NB4 (cell line): ENCODE data around the gene FZR1.

ENCODE experiments used
- DNase-seq: peaks from one replicate; pipeline ENCODE4 v3.0.0; 2010; ENCODE audit warnings: low read depth
- H3K4me3 ChIP-seq: one replicate; pipeline ENCODE4 v1.5.1; 2011; ENCODE audit warnings: mild to moderate bottlenecking, low read depth, low read length, moderate library complexity
- MAX ChIP-seq: IDR thresholded peaks from 2 replicates; pipeline ENCODE4 v1.6.1; 2011; ENCODE audit warnings: low read depth, low read length
- MYC ChIP-seq: IDR thresholded peaks from 2 replicates; pipeline ENCODE4 v1.6.1; 2011; ENCODE audit warnings: low read depth, low read length
- POLR2A ChIP-seq: IDR thresholded peaks from 2 replicates; pipeline ENCODE4 v1.6.1; 2011; ENCODE audit warnings: mild to moderate bottlenecking; ENCODE audit not compliant: insufficient read length; ENCODE audit errors: extremely low read depth
- TF ChIP-seq, protein P1 (sequence below): IDR thresholded peaks from one replicate; pipeline ENCODE4 v1.5.1; 2012; ENCODE audit warnings: low read depth, low read length

The FZR1 gene

GRCh38 chr19:3523361-3524077, 17.4 kb downstream of the FZR1 start:
- no peak for TF ChIP-seq MYC
- TF ChIP-seq, protein P1, sequence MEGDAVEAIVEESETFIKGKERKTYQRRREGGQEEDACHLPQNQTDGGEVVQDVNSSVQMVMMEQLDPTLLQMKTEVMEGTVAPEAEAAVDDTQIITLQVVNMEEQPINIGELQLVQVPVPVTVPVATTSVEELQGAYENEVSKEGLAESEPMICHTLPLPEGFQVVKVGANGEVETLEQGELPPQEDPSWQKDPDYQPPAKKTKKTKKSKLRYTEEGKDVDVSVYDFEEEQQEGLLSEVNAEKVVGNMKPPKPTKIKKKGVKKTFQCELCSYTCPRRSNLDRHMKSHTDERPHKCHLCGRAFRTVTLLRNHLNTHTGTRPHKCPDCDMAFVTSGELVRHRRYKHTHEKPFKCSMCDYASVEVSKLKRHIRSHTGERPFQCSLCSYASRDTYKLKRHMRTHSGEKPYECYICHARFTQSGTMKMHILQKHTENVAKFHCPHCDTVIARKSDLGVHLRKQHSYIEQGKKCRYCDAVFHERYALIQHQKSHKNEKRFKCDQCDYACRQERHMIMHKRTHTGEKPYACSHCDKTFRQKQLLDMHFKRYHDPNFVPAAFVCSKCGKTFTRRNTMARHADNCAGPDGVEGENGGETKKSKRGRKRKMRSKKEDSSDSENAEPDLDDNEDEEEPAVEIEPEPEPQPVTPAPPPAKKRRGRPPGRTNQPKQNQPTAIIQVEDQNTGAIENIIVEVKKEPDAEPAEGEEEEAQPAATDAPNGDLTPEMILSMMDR = no peak
- TF ChIP-seq POLR2A = no peak
- TF ChIP-seq MAX = no peak
- H3K4me3 ChIP-seq = no peak overlapping the region
- no peak for DNase-seq

GRCh38 chr19:3524078-3524842, 18.1 kb downstream of the FZR1 start:
- DNase-seq = no peak
- TF ChIP-seq MAX (no peak), POLR2A (no peak), MYC (no peak)
- TF ChIP-seq, protein P1 = no peak

GRCh38 chr19:3524904-3525451, 18.9 kb downstream of the FZR1 start:
- DNase-seq = no peak
- no peak for TF ChIP-seq MYC
- TF ChIP-seq, protein P1 = no peak
- TF ChIP-seq POLR2A = no peak
- no peak for TF ChIP-seq MAX
- H3K4me3 ChIP-seq = no peak overlapping the region

More at GRCh38 chr19:3524078-3524842, 18.1 kb downstream of the FZR1 start:
- no peak overlapping the region for H3K4me3 ChIP-seq

- DNase-seq = no peak
- TF ChIP-seq, protein P1 = peak; percentile 8
- no peak for TF ChIP-seq MYC
- H3K4me3 ChIP-seq = no peak overlapping the region
Measured at GRCh38 chr19:3526507-3527237, 20.6 kb downstream of the FZR1 start.

GRCh38 chr19:3527238-3527910, 21.3 kb downstream of the FZR1 start:
- TF ChIP-seq MAX (no peak), MYC (no peak), POLR2A (no peak)
- TF ChIP-seq, protein P1 = no peak
- no peak for DNase-seq
- H3K4me3 ChIP-seq = no peak overlapping the region
